GM12892 (cell line): Measurements from ENCODE around the gene DRGX.

Source experiments
- POLR2A ChIP-seq: IDR thresholded peaks from 2 replicates; pipeline ENCODE4 v1.6.1; 2011; ENCODE audit warnings: low read depth, low read length, control low read depth
- POLR2AphosphoS5 ChIP-seq: IDR thresholded peaks from 2 replicates; pipeline ENCODE4 v1.6.1; 2011; ENCODE audit warnings: low read depth, low read length, control low read depth
- TAF1 ChIP-seq: IDR thresholded peaks from 2 replicates; pipeline ENCODE4 v1.6.1; 2011; ENCODE audit warnings: low read depth, mild to moderate bottlenecking, control low read depth, low read length, borderline replicate concordance

- TF ChIP-seq POLR2AphosphoS5, result no peak
- no peak for TF ChIP-seq POLR2A
- no peak for TF ChIP-seq TAF1
Observed at GRCh38 chr10:49323171-49323895, 72.6 kb downstream of the DRGX start.
